Gastrocnemius medialis (tissue), 4 donors: ENCODE data around the gene PSTPIP1. TPM values are rescaled to one million over a fixed set of nuclear protein-coding genes. Genes with fewer than 3 reads are reported as not detected.
A peak's percentile ranks its signal among the peaks of the same experiment; 100 is the strongest.

Experiments used
- ATAC-seq, 2 donors: fragments of 150-250 bp; one replicate each; pipeline ENCODE4 v1.9.1; 2016
- DNase-seq, 2 donors: peaks; one replicate each; pipeline ENCODE4 v3.0.0-alpha.2; 2019
- H3K27ac ChIP-seq, 4 donors: fragments of 200-600 bp; sonication (generic); 1 replicate in 1 of 4; 2 replicates in 3 of 4; pipeline ENCODE4 v1.5.1; 2016 to 2018; ENCODE audit warnings: mild to moderate bottlenecking in 2 of 4, moderate library complexity in 1 of 4
- H3K27me3 ChIP-seq, 3 donors: fragments of 200-600 bp; sonication (generic) in 2 of 3; 1 replicate in 1 of 3; 2 replicates in 2 of 3; pipeline versions ENCODE4 v1.5.1 to v1.6.0; 2016 to 2019; ENCODE audit warnings: mild to moderate bottlenecking in 1 of 3, moderate library complexity in 1 of 3
- H3K36me3 ChIP-seq, 2 donors: fragments of 200-600 bp; sonication (generic) in 1 of 2; one replicate each; pipeline ENCODE4 v1.5.1; 2017 to 2018
- H3K4me1 ChIP-seq, 2 donors: fragments of 200-600 bp; sonication (generic) in 1 of 2; one replicate each; pipeline ENCODE4 v1.5.1; 2016 to 2017; ENCODE audit warnings: mild to moderate bottlenecking in 2 of 2
- H3K4me3 ChIP-seq, 4 donors: fragments of 200-600 bp; sonication (generic) in 3 of 4; 1 replicate in 1 of 4; 2 replicates in 3 of 4; pipeline ENCODE4 v1.5.1; 2016 to 2019; ENCODE audit warnings: mild to moderate bottlenecking in 2 of 4
- H3K9me3 ChIP-seq, 3 donors: fragments of 200-600 bp; sonication (generic) in 2 of 3; 1 replicate in 1 of 3; 2 replicates in 2 of 3; pipeline ENCODE4 v1.5.1; 2016 to 2019
- CTCF ChIP-seq, 5 experiments: fragments of 450-650 bp in 3 of 5; fragments of 200-600 bp in 2 of 5; sonication (generic) in 2 of 5; IDR thresholded peaks in 4 of 5; conservative IDR thresholded peaks in 1 of 5; 1 replicate in 4 of 5; 2 replicates in 1 of 5; pipeline ENCODE4 v1.5.1; 2016 to 2019; ENCODE audit warnings: antibody characterized with exemption in 5 of 5, mild to moderate bottlenecking in 3 of 5, moderate library complexity in 3 of 5
- POLR2A ChIP-seq, 2 donors: fragments of 450-650 bp; IDR thresholded peaks; one replicate each; pipeline ENCODE4 v1.6.1; 2017; ENCODE audit warnings: antibody characterized with exemption in 2 of 2, mild to moderate bottlenecking in 2 of 2, moderate library complexity in 2 of 2
- in situ Hi-C, 4 donors: fragments of 200-750 bp; cut with MboI; loops; one replicate each; pipeline versions ENCODE4 v1.15.0 to v1.8.0; 2017; ENCODE audit warnings: low sequenced_read_pairs in 4 of 4
- intact Hi-C: fragments of 100-400 bp; cut with DNase I; formaldehyde crosslinking; loops from one replicate; pipeline ENCODE4 v1.15.1; 2023; ENCODE audit warnings: low total_unique reads
- total RNA-seq, 4 donors: library from RNA; depleted of rRNA; stranded (reverse); fragments of >200 nt; gene quantifications; one replicate each; pipeline versions ENCODE4 v1.1.0 to v1.2.3, GENCODE V29; 2016

The PSTPIP1 gene
- 1 to 10 TPM in 2 of 4 donors, under 1 TPM in 1, not detected in 1; 0.76 to 5.2 (median 3.1) TPM for total RNA-seq

- Histone ChIP-seq H3K27ac (no peak within 1 kb of the TSS), H3K9me3 (no peaks in the 10 kb centered on the region), H3K36me3 (no peaks in the 10 kb centered on the region), H3K27me3 (no peaks in the 10 kb centered on the region), H3K4me3 (peak within 1 kb of the TSS in 2 of 4 donors; percentile 14 to 35), H3K4me1 (peaks cover 0 to 4% of the 10 kb centered on the region in 2 donors)
- intact Hi-C loops: no loop called here
- ATAC-seq: no peak
- no peak for TF ChIP-seq POLR2A (IDR thresholded peaks at IDR 0.05)
- TF ChIP-seq CTCF (IDR thresholded peaks at IDR 0.05 in 4 of 5, conservative IDR thresholded peaks at IDR 0.05 in 1 of 5): no peak
- DNase-seq: no peak
- in situ Hi-C loops: no loop called here
Observed at GRCh38 chr15:76994971-76995945, at the start of gene PSTPIP1. Gene PSTPIP1 (plus strand): TSS chr15:76995126. CDS start chr15:76995574, 448 bp downstream.

GRCh38 chr15:76945494-76946093 is 49.3 kb upstream of the PSTPIP1 start:
- Histone ChIP-seq H3K36me3 (peaks cover 0 to 31% of the 10 kb centered on the region in 2 donors), H3K27ac (no peak overlapping the region), H3K27me3 (no peaks in the 10 kb centered on the region), H3K4me1 (peaks cover 0 to 3% of the 10 kb centered on the region in 2 donors), H3K9me3 (no peaks in the 10 kb centered on the region), H3K4me3 (no peak overlapping the region)
- in situ Hi-C loops: no loop called here
- ATAC-seq (no peak), DNase-seq (no peak)
- TF ChIP-seq POLR2A (IDR thresholded peaks at IDR 0.05) (no peak), CTCF (IDR thresholded peaks at IDR 0.05 in 4 of 5, conservative IDR thresholded peaks at IDR 0.05 in 1 of 5) (no peak)
- intact Hi-C loops: no loop called here

- Histone ChIP-seq H3K9me3 (no peaks in the 10 kb centered on the region), H3K4me3 (no peak overlapping the region), H3K4me1 (no peaks in the 10 kb centered on the region), H3K27ac (no peak overlapping the region), H3K27me3 (no peaks in the 10 kb centered on the region), H3K36me3 (peaks cover 0 to 31% of the 10 kb centered on the region in 2 donors)
- in situ Hi-C loops (no loop called here), intact Hi-C loops (no loop called here)
- TF ChIP-seq CTCF (IDR thresholded peaks at IDR 0.05 in 4 of 5, conservative IDR thresholded peaks at IDR 0.05 in 1 of 5) (no peak), POLR2A (IDR thresholded peaks at IDR 0.05) (no peak)
- DNase-seq (no peak), ATAC-seq (no peak)
Observed at GRCh38 chr15:76947454-76947853, 47.5 kb upstream of the PSTPIP1 start.

GRCh38 chr15:76951220-76951619 is 43.7 kb upstream of the PSTPIP1 start:
- Histone ChIP-seq H3K4me1 (no peaks in the 10 kb centered on the region), H3K27ac (no peak overlapping the region), H3K27me3 (no peaks in the 10 kb centered on the region), H3K36me3 (peaks cover 0 to 22% of the 10 kb centered on the region in 2 donors), H3K9me3 (no peaks in the 10 kb centered on the region), H3K4me3 (no peak overlapping the region)
- intact Hi-C loops: no loop called here
- ATAC-seq (no peak), DNase-seq (no peak)
- in situ Hi-C loops: no loop called here
- no peak for TF ChIP-seq POLR2A (IDR thresholded peaks at IDR 0.05)
- no peak for TF ChIP-seq CTCF (IDR thresholded peaks at IDR 0.05 in 4 of 5, conservative IDR thresholded peaks at IDR 0.05 in 1 of 5)
